Measurements from ENCODE around the gene HS2ST1. TPM values are rescaled to one million over a fixed set of nuclear protein-coding genes. Genes with fewer than 3 reads are reported as not detected.
"Not testable (repeated sequence)": the region's sequence is repeated elsewhere in the genome, so short reads cannot be mapped to it uniquely, and the experiment has no call there.

Gene HS2ST1
- polyA plus RNA-seq, 1 donor (not counting 4 experiments of a cell fraction or from before 2014, with no cell fraction given), result 18.7 TPM

- no peak overlapping the region for H3K9ac ChIP-seq (ENCODE audit: control insufficient read depth, extremely low read depth, insufficient read depth, low read length)
- peaks cover 32% of the 10 kb centered on the region for H3K79me2 ChIP-seq (ENCODE audit: control insufficient read depth, insufficient read depth, low read length)
- no peaks in the 10 kb centered on the region for H3K4me1 ChIP-seq (ENCODE audit: control insufficient read depth, extremely low read depth, insufficient read depth, low read length)
- H3K4me2 ChIP-seq (ENCODE audit: control insufficient read depth, extremely low read depth, insufficient read depth, low read depth, low read length), result no peak overlapping the region
- dilution Hi-C loops (cut with MboI; ENCODE audit: extremely low pct_ligation_motif_present, low sequenced_read_pairs), result no loop called here
- TF ChIP-seq EZH2 (IDR thresholded peaks at IDR 0.05; ENCODE audit: low read length) (no peak), CTCF (optimal IDR thresholded peaks at IDR 0.05 in 1 of 3, IDR thresholded peaks at IDR 0.05 in 1 of 3, conservative IDR thresholded peaks at IDR 0.05 in 1 of 3; ENCODE audit: extremely low read depth in 1 of 3, insufficient read depth in 2 of 3, low read length in 3 of 3) (no peak)
- H3K27me3 ChIP-seq (ENCODE audit: control insufficient read depth, extremely low read depth, insufficient read depth, low read length), result no peaks in the 10 kb centered on the region
- DNase-seq (ENCODE audit: low read depth, low spot score) (no peak), FAIRE-seq (no peak)
- no peaks in the 10 kb centered on the region for H3K36me3 ChIP-seq (ENCODE audit: control insufficient read depth in 2 of 2, extremely low read depth in 1 of 2, insufficient read depth in 2 of 2, low read length in 2 of 2)
- H2AFZ ChIP-seq (ENCODE audit: control insufficient read depth, low read length), result no peak overlapping the region
- no peaks in the 10 kb centered on the region for H4K20me1 ChIP-seq (ENCODE audit: control insufficient read depth, extremely low read depth, insufficient read depth, low read length)
- H3K9me1 ChIP-seq (ENCODE audit: control insufficient read depth, extremely low read depth, insufficient read depth, low read length), result no peaks in the 10 kb centered on the region
- H3K4me3 ChIP-seq (ENCODE audit: control insufficient read depth in 2 of 3, extremely low read depth in 1 of 3, insufficient read depth in 2 of 3, low read depth in 1 of 3, low read length in 3 of 3), result no peak overlapping the region
- no peaks in the 10 kb centered on the region for H3K9me3 ChIP-seq (ENCODE audit: control insufficient read depth, low read depth, low read length)
- no peak overlapping the region for H3K27ac ChIP-seq (ENCODE audit: control insufficient read depth, insufficient read depth, low read length)
Observed at GRCh38 chr1:86888327-86888726, 26.1 kb upstream of the HS2ST1 start.

GRCh38 chr1:86899401-86899800, 15.0 kb upstream of the HS2ST1 start:
- FAIRE-seq; H2AFZ ChIP-seq (ENCODE audit: control insufficient read depth, low read length); H4K20me1 ChIP-seq (ENCODE audit: control insufficient read depth, extremely low read depth, insufficient read depth, low read length); H3K9me1 ChIP-seq (ENCODE audit: control insufficient read depth, extremely low read depth, insufficient read depth, low read length); H3K4me2 ChIP-seq (ENCODE audit: control insufficient read depth, extremely low read depth, insufficient read depth, low read depth, low read length); H3K4me3 ChIP-seq (ENCODE audit: control insufficient read depth in 2 of 3, extremely low read depth in 1 of 3, insufficient read depth in 2 of 3, low read depth in 1 of 3, low read length in 3 of 3); dilution Hi-C loops (cut with MboI; ENCODE audit: extremely low pct_ligation_motif_present, low sequenced_read_pairs); H3K4me1 ChIP-seq (ENCODE audit: control insufficient read depth, extremely low read depth, insufficient read depth, low read length); H3K36me3 ChIP-seq (ENCODE audit: control insufficient read depth in 2 of 2, extremely low read depth in 1 of 2, insufficient read depth in 2 of 2, low read length in 2 of 2); H3K27ac ChIP-seq (ENCODE audit: control insufficient read depth, insufficient read depth, low read length); H3K27me3 ChIP-seq (ENCODE audit: control insufficient read depth, extremely low read depth, insufficient read depth, low read length); DNase-seq (ENCODE audit: low read depth, low spot score); H3K9me3 ChIP-seq (ENCODE audit: control insufficient read depth, low read depth, low read length); H3K9ac ChIP-seq (ENCODE audit: control insufficient read depth, extremely low read depth, insufficient read depth, low read length): not testable (repeated sequence)
- H3K79me2 ChIP-seq (ENCODE audit: control insufficient read depth, insufficient read depth, low read length), result peaks cover 37% of the 10 kb centered on the region

- no peak overlapping the region for H3K4me2 ChIP-seq (ENCODE audit: control insufficient read depth, extremely low read depth, insufficient read depth, low read depth, low read length)
- dilution Hi-C loops (cut with MboI; ENCODE audit: extremely low pct_ligation_motif_present, low sequenced_read_pairs), result no loop called here
- no peaks in the 10 kb centered on the region for H3K4me1 ChIP-seq (ENCODE audit: control insufficient read depth, extremely low read depth, insufficient read depth, low read length)
- DNase-seq (ENCODE audit: low read depth, low spot score) (no peak), FAIRE-seq (no peak)
- H3K27me3 ChIP-seq (ENCODE audit: control insufficient read depth, extremely low read depth, insufficient read depth, low read length), result no peaks in the 10 kb centered on the region
- no peaks in the 10 kb centered on the region for H4K20me1 ChIP-seq (ENCODE audit: control insufficient read depth, extremely low read depth, insufficient read depth, low read length)
- H3K9me1 ChIP-seq (ENCODE audit: control insufficient read depth, extremely low read depth, insufficient read depth, low read length), result no peaks in the 10 kb centered on the region
- H3K27ac ChIP-seq (ENCODE audit: control insufficient read depth, insufficient read depth, low read length), result no peak overlapping the region
- no peak overlapping the region for H2AFZ ChIP-seq (ENCODE audit: control insufficient read depth, low read length)
- peaks cover 0 to 21% of the 10 kb centered on the region in 2 experiments for H3K36me3 ChIP-seq (ENCODE audit: control insufficient read depth in 2 of 2, extremely low read depth in 1 of 2, insufficient read depth in 2 of 2, low read length in 2 of 2)
- H3K9me3 ChIP-seq (ENCODE audit: control insufficient read depth, low read depth, low read length), result no peaks in the 10 kb centered on the region
- H3K79me2 ChIP-seq (ENCODE audit: control insufficient read depth, insufficient read depth, low read length), result peaks cover 81% of the 10 kb centered on the region
- no peak overlapping the region for H3K9ac ChIP-seq (ENCODE audit: control insufficient read depth, extremely low read depth, insufficient read depth, low read length)
- TF ChIP-seq EZH2 (IDR thresholded peaks at IDR 0.05; ENCODE audit: low read length), result no peak
- no peak for TF ChIP-seq CTCF (optimal IDR thresholded peaks at IDR 0.05 in 1 of 3, IDR thresholded peaks at IDR 0.05 in 1 of 3, conservative IDR thresholded peaks at IDR 0.05 in 1 of 3; ENCODE audit: extremely low read depth in 1 of 3, insufficient read depth in 2 of 3, low read length in 3 of 3)
- no peak overlapping the region for H3K4me3 ChIP-seq (ENCODE audit: control insufficient read depth in 2 of 3, extremely low read depth in 1 of 3, insufficient read depth in 2 of 3, low read depth in 1 of 3, low read length in 3 of 3)
Observed at GRCh38 chr1:86905875-86906274, 8.6 kb upstream of the HS2ST1 start.

All from keratinocyte (primary cell).